ENCODE data around the gene GAS2L1.

GAS2L1 gene

GRCh38 chr22:29338398-29338797, 31.9 kb downstream of the GAS2L1 start:
- no peak for TF ChIP-seq CTCF (IDR thresholded peaks at IDR 0.05; ENCODE audit: insufficient read depth, missing control alignments)
- FAIRE-seq (no peak), DNase-seq (ENCODE audit: insufficient read length, low spot score) (no peak)

GRCh38 chr22:29339381-29340235, 33.2 kb downstream of the GAS2L1 start:
- DNase-seq (ENCODE audit: insufficient read length, low spot score) (no peak), FAIRE-seq (no peak)

GRCh38 chr22:29340566-29340965, 34.1 kb downstream of the GAS2L1 start:
- FAIRE-seq (no peak), DNase-seq (ENCODE audit: insufficient read length, low spot score) (no peak)
- no peak for TF ChIP-seq CTCF (IDR thresholded peaks at IDR 0.05; ENCODE audit: insufficient read depth, missing control alignments)

More at GRCh38 chr22:29339381-29340235, 33.2 kb downstream of the GAS2L1 start:
- no peak for TF ChIP-seq CTCF (IDR thresholded peaks at IDR 0.05; ENCODE audit: insufficient read depth, missing control alignments)

- DNase-seq (ENCODE audit: insufficient read length, low spot score) (no peak), FAIRE-seq (no peak)
- no peak for TF ChIP-seq CTCF (IDR thresholded peaks at IDR 0.05; ENCODE audit: insufficient read depth, missing control alignments)
Observed at GRCh38 chr22:29341056-29341848, 34.8 kb downstream of the GAS2L1 start.

GRCh38 chr22:29341849-29342127, 35.3 kb downstream of the GAS2L1 start:
- no peak for DNase-seq (ENCODE audit: insufficient read length, low spot score)
- no peak for FAIRE-seq
- no peak for TF ChIP-seq CTCF (IDR thresholded peaks at IDR 0.05; ENCODE audit: insufficient read depth, missing control alignments)

- no peak for DNase-seq (ENCODE audit: insufficient read length, low spot score)
- no peak for TF ChIP-seq CTCF (IDR thresholded peaks at IDR 0.05; ENCODE audit: insufficient read depth, missing control alignments)
- FAIRE-seq, result no peak
Observed at GRCh38 chr22:29342177-29342576, 35.7 kb downstream of the GAS2L1 start.

All from D721Med (cell line).